Stimulated activated CD8-positive, alpha-beta memory T cell treated with anti-CD3 and anti-CD28 coated beads, Interleukin-4, amount 100 ng/mL, for 4 hours (primary cell): ENCODE data around the gene CEND1.
A peak's percentile ranks its signal among the peaks of the same experiment; 100 is the strongest.

Source experiments
- DNase-seq, 2 donors: peaks; one replicate each; pipeline ENCODE4 v3.0.0-alpha.2; 2020; ENCODE audit warnings: low read depth in 2 of 2, low spot score in 1 of 2

Gene CEND1

GRCh38 chr11:779955-780532, 9.8 kb downstream of the CEND1 start:
- no peak for DNase-seq

DNA sequence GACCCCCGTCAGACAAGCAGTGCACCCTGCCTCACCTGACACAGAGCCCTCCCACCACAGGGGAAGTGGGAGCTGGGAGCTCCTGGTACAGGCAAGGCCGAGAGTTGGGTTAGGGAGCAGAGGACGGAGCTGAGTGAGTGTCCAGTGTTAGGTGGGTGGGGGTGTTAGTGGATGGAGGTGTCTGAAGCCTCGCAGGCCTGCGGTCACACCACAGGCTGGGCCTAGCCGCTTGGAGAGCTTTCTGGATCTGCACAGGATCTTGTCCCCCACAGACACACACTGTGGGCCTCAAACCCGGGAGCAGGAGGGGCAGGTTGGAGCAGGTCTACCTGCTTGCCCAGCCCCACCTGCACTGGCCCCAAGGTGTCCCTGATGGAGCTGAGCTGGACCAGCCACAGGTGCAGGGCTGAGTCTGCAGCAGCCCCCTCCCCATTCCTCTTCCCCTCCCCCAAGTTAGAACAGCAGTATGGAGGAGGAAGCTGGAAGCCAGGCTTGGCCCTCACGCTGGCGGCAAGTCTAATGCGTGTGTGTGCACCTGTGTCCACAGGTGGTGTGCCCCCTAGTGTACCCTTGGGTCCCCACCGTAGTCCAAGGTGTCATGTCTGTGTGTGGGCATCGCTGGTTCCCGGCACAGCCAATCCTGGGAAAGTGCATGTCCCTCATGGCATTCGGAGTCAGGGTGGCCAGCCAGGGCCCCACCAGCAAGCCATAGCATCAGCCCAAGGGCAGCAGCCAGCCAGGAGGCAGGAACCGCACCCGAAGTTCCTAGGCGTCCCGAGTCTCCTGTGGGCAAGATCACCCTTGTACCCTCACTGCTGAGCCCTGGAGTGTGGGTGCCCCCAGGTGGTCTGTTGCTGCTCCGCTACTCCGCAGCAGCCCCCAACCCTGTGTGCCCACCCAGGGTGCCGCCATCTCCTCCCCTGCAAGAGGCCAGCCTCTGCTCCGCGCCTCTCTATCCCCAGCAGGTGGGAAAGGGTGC, 10.6 kb downstream of the CEND1 start:
- no peak for DNase-seq

- DNase-seq = peak; percentile 82 to 85
Observed at GRCh38 chr11:777288-778255, 12.3 kb downstream of the CEND1 start, which contains the start of gene GATD1. Gene GATD1, minus strand, starts transcription at chr11:777487. Its CDS starts 25 bp downstream, at chr11:777462.

DNA sequence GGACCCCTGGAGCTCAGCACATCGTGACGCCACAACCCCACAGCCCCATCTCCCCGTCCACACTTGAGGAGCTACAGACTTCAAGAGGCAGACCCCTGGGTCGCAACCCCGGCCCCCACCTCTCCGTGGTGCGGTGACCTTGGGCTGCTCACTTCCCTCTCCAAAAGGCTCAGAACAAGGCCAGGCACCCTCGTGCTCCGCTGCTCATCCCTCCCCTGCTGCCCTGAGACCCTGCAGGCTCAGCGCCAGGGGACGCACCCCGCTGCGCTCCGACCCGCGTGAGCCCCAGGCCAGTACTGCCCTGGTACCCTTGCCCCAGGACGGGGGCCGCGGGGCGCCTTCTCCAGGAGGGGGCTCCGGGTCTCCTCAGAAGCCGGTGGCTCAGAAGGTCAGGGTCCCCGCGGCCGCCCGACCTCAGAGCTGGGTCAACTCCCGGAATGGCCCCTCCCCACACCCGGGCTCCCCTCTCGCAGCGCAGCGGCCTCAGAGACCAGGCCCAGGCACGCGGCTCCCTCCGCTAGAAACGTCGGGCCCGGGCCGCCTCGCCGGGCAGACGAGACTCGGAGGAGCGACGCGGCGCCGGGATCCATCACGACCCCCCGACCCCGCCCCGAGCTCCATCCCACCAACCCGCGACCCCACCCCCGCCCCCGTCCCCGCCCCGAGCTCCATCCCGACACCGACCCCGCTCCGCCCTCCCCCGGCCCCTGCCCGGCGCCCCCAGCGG, 13.2 kb downstream of the CEND1 start:
- DNase-seq = no peak

- no peak for DNase-seq
Observed at GRCh38 chr11:776263-776560, 13.7 kb downstream of the CEND1 start.

DNA sequence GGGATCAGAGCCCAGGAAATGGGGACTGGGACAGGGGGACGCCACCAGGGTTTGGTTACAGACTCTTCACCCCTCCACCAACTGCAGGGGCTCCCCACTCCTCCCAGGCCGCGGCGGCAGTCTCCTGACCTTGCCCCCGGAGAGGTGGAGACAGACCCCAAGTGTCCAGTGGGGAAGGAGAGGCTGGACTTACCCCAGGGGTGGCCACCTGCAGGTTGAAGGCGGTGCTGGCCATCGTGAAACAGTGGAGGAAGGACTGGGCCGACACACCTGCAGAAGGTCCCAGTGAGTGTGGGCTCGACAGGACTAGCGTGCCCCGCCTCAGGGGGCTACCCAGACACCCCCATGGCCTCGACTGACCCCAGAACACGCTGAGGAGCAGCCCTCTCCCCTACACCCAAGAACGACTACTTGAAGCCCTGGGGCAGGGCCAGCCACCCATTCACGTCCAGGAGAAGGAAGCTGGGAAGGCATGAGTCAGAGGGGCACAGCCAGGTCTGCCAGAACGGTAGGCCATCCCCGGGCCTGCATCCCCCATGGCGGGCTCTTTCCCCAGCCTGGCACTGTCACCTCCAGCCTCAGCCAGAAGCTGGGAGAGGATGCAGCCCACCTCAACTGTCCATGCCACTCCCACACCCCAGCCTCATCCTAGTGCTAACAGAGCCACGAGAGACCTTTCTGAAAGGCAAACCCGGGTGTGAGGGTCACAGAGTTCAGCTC, 14.9 kb downstream of the CEND1 start:
- no peak for DNase-seq

- no peak for DNase-seq
Observed at GRCh38 chr11:773830-774229, 16.1 kb downstream of the CEND1 start.

DNA sequence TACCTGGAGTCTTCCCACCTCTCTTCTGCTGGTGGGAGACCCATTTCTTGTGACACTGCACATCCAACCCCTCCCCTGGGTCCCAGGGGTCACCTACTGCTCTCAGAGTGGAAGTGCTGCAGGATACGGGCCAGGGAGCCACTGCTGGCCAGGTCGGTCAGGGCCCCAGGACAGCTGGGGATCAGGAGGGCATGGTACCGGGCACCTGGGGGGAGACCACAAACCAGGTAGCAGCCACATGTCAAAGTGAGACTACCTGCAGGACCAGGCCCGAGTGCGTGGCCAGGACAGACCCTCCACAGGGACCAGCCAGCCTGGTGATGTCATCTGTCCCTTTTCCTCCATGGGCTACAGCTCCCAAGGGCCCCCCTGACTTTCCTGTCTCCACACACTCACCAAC, 16.5 kb downstream of the CEND1 start:
- DNase-seq = no peak

GRCh38 chr11:772429-773390, 17.2 kb downstream of the CEND1 start:
- no peak for DNase-seq

- DNase-seq = no peak
Observed at GRCh38 chr11:771617-772204, 18.2 kb downstream of the CEND1 start.

DNA sequence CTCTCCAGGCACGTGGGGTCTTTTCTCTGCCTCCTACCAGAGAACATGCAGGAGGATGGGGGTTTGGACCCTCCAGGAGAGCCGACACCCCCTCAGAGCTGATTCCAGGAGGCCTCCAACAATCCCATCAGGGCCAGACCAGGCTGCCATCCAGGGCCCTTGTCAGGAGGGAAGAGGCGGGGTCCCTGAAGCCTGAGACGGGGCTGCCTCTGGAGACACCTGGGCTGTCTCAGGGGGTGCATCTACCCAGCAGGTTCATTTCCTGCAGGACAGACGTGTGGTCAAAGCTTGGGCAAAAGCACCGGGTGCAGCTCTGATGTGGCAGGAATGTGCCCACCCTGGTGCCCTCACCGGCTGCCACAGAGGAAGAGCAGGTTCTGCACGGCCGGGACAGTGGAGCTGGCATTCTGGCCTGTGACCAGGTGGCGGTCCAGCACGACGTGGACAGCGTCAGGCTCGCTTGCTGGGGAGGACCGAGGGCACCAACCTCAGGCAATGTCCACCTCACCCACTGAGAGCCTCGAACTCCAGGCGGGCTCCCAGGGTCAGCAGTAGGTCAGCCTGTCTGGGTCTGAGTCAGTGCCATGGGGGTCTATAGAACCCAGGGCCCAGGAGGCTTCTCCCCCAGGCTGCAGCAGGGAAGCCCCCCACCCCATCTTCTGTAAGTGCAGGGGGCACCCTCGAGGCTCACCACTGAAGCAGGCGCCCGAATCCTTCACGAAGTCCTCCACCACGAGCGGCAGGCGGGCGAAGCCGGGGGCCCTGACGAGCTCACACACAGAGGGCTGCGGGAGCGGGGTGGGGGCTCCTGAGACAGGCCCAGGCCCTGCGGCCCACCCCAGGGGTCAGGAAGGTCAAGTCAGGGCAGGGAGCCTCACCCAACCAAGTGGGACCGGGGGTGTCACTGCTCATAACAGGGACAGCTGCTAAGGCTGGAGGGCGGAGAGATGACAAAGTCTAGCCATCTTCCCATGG, 19.0 kb downstream of the CEND1 start:
- no peak for DNase-seq

DNA sequence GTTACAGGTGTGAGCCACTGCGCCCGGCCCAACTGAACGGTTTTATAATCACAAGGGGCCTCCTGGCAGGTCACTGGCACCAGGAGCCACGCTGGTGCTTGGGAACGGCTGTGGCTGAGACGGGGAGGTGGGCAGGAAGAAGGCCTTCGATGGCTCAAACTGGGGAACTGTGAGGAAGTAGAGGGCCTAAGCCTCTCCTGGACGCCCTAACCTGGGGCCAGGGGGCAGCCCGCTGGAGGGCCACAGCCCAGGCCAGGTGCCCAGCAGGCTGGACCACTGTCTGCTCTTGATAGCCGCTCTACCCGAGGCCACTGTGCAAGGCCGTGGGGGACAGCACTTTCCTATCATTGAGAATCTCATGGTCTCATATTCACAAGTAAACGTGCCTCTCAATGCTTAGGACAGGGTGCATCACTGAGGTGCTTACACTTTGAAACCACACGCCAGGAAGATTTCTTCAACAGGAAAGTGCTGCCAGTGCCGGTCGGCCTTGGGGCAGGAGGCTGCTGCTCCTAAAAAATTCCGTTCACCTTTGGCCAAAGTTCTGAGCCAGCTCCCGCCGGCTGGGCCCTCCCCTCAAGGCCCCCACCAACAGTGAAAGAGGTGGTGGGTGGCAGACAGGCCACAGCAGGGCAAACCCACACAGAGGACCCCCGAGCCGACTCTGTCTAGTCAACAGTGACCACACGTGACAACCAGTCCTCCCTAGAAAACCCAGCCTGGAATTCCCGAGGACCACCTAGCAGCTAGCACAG, 19.8 kb downstream of the CEND1 start:
- DNase-seq = no peak

DNA sequence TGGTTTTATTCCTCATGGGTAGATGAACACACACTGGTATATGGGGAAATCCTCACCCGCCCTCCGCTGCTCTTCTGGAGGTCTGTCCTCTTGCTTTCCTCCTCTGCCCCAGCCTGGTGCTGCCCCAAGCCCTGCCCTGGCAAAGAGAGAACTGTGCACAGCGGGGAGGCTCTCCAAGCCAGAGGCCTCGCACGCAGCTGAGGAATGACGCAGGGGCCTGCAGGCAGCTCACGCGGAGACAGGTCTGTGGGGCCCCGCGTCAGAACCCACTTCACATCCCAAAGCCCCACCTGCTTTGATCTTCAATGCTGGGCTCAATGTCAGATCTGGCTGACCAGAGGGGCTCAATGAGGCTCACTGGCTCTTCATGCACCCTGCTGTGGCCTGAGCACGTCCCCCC, 22.7 kb downstream of the CEND1 start:
- DNase-seq = no peak

DNA sequence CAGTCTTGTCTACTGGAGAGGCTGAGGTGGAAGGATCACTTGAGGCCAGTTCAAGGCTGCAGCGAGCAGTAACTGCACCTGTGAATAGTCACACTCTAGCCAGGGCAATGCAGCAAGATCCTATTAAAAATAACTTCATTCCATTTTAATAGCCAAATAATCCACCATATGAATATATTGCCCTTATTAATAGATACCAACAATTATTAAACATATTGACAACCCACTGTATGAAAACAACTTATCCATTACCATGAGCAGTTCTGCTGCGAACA, 23.0 kb downstream of the CEND1 start:
- no peak for DNase-seq

DNA sequence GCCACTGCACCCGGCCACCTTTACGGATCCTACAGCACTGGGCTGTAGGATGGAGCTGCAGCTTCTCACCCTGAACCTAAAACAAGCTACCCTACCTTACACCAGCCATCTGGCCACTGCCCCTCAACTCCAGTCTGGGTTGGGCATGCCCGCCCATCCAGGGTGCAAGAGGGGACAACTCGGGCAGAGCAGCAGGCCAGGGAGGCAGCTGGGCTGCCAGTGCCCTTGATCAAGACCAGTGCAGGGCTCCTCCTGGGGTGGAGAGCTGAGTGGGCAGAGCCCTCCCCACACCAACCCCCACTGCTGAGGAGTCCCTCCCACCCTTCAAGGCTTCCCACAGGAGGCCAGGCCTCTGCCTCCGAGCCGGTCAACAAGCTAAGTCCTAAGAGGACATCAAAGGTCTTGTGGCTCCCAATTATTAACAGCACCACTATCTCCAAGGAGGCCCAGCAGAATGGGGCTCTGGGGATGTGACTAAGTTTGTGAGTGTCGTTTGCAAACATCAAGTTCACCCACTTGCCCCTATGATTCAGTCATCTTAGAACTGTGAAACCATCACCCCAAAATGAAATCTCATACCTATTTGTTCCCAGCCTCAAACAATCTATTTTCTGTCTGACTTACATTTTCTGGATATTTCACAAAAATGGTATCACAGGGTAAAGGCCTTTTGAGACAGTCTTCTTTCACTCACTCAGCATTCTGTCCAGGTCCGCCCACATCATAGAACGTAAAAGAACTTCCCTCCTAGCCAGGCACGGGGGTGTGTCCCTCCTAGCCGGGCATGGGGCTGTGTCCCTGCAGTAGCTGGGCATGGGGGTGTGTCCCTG, 23.6 kb downstream of the CEND1 start:
- DNase-seq = no peak

DNA sequence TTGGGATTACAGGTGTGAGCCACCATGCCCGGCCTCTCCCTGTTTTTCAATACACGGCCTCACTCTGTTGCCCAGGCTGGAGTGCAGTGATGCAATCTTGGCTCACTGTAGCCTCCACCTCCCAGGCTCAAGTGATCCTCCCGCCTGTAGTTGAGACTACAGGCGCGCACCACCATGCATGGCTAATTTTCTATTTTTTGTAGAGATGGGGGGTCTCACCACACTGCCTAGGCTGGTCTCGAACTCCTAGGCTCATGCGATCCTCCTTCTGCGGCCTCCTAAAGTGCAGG, 24.1 kb downstream of the CEND1 start:
- no peak for DNase-seq
